OCI-LY3 (cell line): ENCODE results near the gene RPL18A.

Experiments
- H2AFZ ChIP-seq: fragments of 200-600, 300-600 bp; shearing (Covaris generic); 2 replicates; pipeline ENCODE4 v1.6.0; 2014; ENCODE audit warnings: antibody characterized with exemption, low read depth, low read length
- H3K27ac ChIP-seq: fragments of 200-600, 300-600 bp; sonication (generic); 2 replicates; pipeline ENCODE4 v1.5.1; 2014; ENCODE audit warnings: mild to moderate bottlenecking, low read length, moderate library complexity, mixed read lengths
- H3K27me3 ChIP-seq: fragments of 200-600, 300-600 bp; sonication (generic); 2 replicates; pipeline ENCODE4 v1.6.1; 2014; ENCODE audit warnings: low read depth, low read length, mixed read lengths
- H3K36me3 ChIP-seq: fragments of 200-600, 300-600 bp; sonication (generic); replicated peaks from 2 replicates; pipeline ENCODE3; 2014; ENCODE audit warnings: low read depth, low read length, mixed read lengths
- H3K4me1 ChIP-seq: fragments of 300-600, 200-600 bp; sonication (generic); 2 replicates; pipeline ENCODE4 v1.6.1; 2014; ENCODE audit warnings: low read length, mixed read lengths
- H3K4me2 ChIP-seq: fragments of 200-600, 300-600 bp; sonication (generic); 2 replicates; pipeline ENCODE4 v1.6.1; 2014; ENCODE audit warnings: low read length, mixed read lengths
- H3K4me3 ChIP-seq: fragments of 300-600, 200-600 bp; sonication (generic); 2 replicates; pipeline ENCODE4 v1.5.1; 2014; ENCODE audit warnings: antibody characterized with exemption, mild to moderate bottlenecking, low read length, moderate library complexity
- H3K79me2 ChIP-seq: fragments of 300-600, 200-600 bp; shearing (Covaris generic); 2 replicates; pipeline ENCODE4 v1.6.1; 2014; ENCODE audit warnings: mild to moderate bottlenecking, low read length, mixed read lengths
- H3K9ac ChIP-seq: fragments of 300-600, 200-600 bp; shearing (Covaris generic); 2 replicates; pipeline ENCODE4 v1.6.0; 2014; ENCODE audit warnings: mild to moderate bottlenecking, low read length, moderate library complexity
- H3K9me3 ChIP-seq: fragments of 200-600, 300-600 bp; shearing (Covaris generic); 2 replicates; pipeline ENCODE4 v1.6.1; 2014; ENCODE audit warnings: low read length, mixed read lengths; ENCODE audit not compliant: insufficient read depth
- H4K20me1 ChIP-seq: fragments of 200-600, 300-600 bp; sonication (generic); 2 replicates; pipeline ENCODE4 v1.6.1; 2016; ENCODE audit warnings: low read length, mixed read lengths; ENCODE audit not compliant: insufficient read depth
- EZH2phosphoT487 ChIP-seq: fragments of 200-600 bp; shearing (Covaris generic); IDR thresholded peaks from 2 replicates; pipeline ENCODE4 v1.6.1; 2018; ENCODE audit warnings: antibody characterized with exemption, mixed run types, low read depth
- TF ChIP-seq, protein P1 (sequence below): fragments of 200-600, 300-600 bp; sonication (generic); IDR thresholded peaks from 2 replicates; pipeline ENCODE4 v1.5.1; 2014; ENCODE audit warnings: antibody characterized with exemption, low read length, low read depth

Gene RPL18A

DNA sequence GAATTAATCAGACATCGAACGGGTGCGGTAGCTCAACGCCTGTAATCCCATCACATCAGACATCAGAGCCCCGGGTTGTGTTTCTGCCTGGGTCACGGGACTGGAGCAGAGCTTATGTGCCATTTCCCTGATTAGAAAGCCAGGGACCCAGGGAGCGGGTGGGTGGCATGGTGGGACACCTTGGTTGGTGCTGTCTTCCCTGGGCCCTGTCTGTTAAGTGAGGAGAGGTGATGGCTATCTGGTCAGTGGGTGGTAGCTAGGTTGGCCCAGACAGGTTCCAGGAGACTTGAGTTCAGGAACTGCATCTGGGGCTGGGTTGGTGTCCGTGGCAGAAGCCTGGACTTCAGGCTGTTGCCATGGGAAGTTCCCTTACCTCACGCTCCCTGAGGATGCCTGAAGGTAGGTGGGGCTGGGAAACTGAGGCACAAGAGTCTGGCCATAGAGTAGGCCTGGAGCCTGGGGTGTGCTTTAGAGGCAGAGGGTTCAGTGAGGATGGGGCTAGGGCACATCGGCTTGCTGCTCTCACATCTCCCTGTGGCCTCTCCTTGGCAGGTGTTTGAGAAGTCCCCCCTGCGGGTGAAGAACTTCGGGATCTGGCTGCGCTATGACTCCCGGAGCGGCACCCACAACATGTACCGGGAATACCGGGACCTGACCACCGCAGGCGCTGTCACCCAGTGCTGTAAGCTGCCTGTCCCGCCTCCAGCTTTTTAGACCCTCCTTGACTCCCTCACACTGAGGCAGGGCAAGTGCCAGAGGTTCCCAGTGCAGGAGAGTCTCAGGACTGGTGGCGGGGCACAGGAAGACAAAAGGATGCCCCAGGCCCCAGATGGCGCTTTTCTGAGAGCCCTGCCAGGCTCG lies 2.1 kb downstream of the RPL18A start:
- Histone ChIP-seq H3K9me3 (no peaks in the 10 kb centered on the region), H3K27ac (peak overlapping the region; percentile 67), H3K36me3 (peaks cover 50% of the 10 kb centered on the region), H3K27me3 (no peaks in the 10 kb centered on the region), H3K79me2 (peaks cover 36% of the 10 kb centered on the region), H3K4me2 (peak overlapping the region; percentile 100), H4K20me1 (peaks cover 60% of the 10 kb centered on the region), H3K4me3 (peak overlapping the region; percentile 88), H2AFZ (no peak overlapping the region), H3K9ac (peak overlapping the region; percentile 98), H3K4me1 (peaks cover 24% of the 10 kb centered on the region)
- TF ChIP-seq, protein P1, sequence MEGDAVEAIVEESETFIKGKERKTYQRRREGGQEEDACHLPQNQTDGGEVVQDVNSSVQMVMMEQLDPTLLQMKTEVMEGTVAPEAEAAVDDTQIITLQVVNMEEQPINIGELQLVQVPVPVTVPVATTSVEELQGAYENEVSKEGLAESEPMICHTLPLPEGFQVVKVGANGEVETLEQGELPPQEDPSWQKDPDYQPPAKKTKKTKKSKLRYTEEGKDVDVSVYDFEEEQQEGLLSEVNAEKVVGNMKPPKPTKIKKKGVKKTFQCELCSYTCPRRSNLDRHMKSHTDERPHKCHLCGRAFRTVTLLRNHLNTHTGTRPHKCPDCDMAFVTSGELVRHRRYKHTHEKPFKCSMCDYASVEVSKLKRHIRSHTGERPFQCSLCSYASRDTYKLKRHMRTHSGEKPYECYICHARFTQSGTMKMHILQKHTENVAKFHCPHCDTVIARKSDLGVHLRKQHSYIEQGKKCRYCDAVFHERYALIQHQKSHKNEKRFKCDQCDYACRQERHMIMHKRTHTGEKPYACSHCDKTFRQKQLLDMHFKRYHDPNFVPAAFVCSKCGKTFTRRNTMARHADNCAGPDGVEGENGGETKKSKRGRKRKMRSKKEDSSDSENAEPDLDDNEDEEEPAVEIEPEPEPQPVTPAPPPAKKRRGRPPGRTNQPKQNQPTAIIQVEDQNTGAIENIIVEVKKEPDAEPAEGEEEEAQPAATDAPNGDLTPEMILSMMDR, result no peak
- TF ChIP-seq EZH2phosphoT487, result no peak

DNA sequence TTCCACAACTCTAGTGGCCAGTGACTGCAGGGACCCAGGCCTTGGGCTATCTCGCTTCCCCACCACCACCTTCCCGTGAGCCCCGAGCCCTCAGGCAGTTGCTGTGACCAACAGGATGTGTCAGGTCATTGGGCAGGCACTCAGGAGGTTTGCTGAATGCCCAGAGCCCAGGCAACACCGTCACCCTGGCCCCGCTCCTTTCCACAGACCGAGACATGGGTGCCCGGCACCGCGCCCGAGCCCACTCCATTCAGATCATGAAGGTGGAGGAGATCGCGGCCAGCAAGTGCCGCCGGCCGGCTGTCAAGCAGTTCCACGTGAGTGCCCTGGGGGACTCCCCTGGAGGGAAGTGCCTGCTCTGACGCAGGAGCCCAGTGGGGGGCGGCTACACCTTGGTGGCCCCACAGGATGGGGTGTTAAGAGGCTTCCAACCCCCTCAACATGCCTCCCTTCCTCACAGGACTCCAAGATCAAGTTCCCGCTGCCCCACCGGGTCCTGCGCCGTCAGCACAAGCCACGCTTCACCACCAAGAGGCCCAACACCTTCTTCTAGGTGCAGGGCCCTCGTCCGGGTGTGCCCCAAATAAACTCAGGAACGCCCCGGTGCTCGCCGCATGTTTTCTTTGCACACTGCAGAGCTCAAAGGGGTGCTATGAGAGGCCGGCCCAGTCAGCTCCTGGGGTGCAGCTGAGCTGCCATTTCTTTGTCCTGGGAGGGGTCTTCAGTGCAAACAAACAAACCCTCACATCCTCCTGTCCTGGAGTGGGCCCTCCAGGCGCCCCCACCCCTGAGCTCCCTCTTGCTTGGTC lies 3.2 kb downstream of the RPL18A start:
- Histone ChIP-seq H3K9me3 (no peaks in the 10 kb centered on the region), H4K20me1 (peaks cover 60% of the 10 kb centered on the region)

GRCh38 chr19:17863520-17864182 lies 3.9 kb downstream of the RPL18A start:
- H3K4me2 ChIP-seq, result no peak overlapping the region
- H2AFZ ChIP-seq, result no peak overlapping the region
- no peak overlapping the region for H3K27ac ChIP-seq
- H3K36me3 ChIP-seq, result peaks cover 50% of the 10 kb centered on the region
- peaks cover 60% of the 10 kb centered on the region for H4K20me1 ChIP-seq
- peaks cover 36% of the 10 kb centered on the region for H3K79me2 ChIP-seq
- no peak overlapping the region for H3K4me3 ChIP-seq
- H3K4me1 ChIP-seq, result peaks cover 24% of the 10 kb centered on the region
- H3K27me3 ChIP-seq, result no peaks in the 10 kb centered on the region; the same call in 1 of the 2 replicates
- H3K9ac ChIP-seq, result no peak overlapping the region
- TF ChIP-seq, protein P1, result no peak
- no peak for TF ChIP-seq EZH2phosphoT487
- no peaks in the 10 kb centered on the region for H3K9me3 ChIP-seq

More for the DNA sequence above, 3.2 kb downstream of the RPL18A start:
- no peak overlapping the region for H2AFZ ChIP-seq
- TF ChIP-seq EZH2phosphoT487, result no peak
- TF ChIP-seq, protein P1, result no peak
- H3K36me3 ChIP-seq, result peaks cover 50% of the 10 kb centered on the region
- peak overlapping the region; percentile 100; the same call in 1 of the 2 replicates for H3K4me2 ChIP-seq
- peaks cover 24% of the 10 kb centered on the region for H3K4me1 ChIP-seq
- H3K27ac ChIP-seq, result peak overlapping the region; percentile 67; the same call in 1 of the 2 replicates
- H3K79me2 ChIP-seq, result peaks cover 36% of the 10 kb centered on the region
- no peak overlapping the region for H3K4me3 ChIP-seq
- H3K27me3 ChIP-seq, result no peaks in the 10 kb centered on the region
- H3K9ac ChIP-seq, result no peak overlapping the region
